PFSK-1 (cell line): ENCODE results near the gene KPTN.

Experiments used
- TAF1 ChIP-seq: IDR thresholded peaks from 2 replicates; pipeline ENCODE4 v1.6.1; 2012; ENCODE audit warnings: low read length, control low read depth, borderline replicate concordance; ENCODE audit not compliant: insufficient read depth
- TF ChIP-seq, protein P1 (sequence below), 2 experiments: IDR thresholded peaks; 2 replicates each; pipeline versions ENCODE4 v1.6.1 to v1.8.0; 2011 to 2012; ENCODE audit warnings: low read depth in 2 of 2, low read length in 2 of 2, control low read depth in 1 of 2, inconsistent platforms in 1 of 2, mild to moderate bottlenecking in 1 of 2, moderate library complexity in 1 of 2; ENCODE audit not compliant: insufficient read depth in 1 of 2

DNA sequence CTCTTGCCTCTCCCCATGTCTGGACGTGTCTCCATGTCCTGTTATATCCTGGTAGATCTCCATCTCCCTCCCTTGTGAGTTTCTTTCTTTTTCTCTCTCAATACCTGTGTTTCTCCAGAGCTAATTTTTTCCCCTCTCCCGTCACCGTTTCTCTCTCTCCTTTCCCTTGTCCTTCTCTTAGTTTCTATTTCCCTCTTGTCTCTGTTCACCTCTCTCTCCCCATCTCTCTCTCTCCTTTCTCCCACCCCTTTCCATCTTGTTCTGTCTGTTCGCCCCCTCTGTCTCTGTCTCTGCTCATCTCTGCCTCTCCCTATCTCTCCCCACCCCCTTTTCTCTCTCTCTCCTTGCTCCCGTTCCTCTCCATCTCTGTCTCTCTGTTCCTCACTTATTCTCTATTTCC, 25.3 kb downstream of the KPTN start:
- TF ChIP-seq, protein P1, sequence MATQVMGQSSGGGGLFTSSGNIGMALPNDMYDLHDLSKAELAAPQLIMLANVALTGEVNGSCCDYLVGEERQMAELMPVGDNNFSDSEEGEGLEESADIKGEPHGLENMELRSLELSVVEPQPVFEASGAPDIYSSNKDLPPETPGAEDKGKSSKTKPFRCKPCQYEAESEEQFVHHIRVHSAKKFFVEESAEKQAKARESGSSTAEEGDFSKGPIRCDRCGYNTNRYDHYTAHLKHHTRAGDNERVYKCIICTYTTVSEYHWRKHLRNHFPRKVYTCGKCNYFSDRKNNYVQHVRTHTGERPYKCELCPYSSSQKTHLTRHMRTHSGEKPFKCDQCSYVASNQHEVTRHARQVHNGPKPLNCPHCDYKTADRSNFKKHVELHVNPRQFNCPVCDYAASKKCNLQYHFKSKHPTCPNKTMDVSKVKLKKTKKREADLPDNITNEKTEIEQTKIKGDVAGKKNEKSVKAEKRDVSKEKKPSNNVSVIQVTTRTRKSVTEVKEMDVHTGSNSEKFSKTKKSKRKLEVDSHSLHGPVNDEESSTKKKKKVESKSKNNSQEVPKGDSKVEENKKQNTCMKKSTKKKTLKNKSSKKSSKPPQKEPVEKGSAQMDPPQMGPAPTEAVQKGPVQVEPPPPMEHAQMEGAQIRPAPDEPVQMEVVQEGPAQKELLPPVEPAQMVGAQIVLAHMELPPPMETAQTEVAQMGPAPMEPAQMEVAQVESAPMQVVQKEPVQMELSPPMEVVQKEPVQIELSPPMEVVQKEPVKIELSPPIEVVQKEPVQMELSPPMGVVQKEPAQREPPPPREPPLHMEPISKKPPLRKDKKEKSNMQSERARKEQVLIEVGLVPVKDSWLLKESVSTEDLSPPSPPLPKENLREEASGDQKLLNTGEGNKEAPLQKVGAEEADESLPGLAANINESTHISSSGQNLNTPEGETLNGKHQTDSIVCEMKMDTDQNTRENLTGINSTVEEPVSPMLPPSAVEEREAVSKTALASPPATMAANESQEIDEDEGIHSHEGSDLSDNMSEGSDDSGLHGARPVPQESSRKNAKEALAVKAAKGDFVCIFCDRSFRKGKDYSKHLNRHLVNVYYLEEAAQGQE (IDR thresholded peaks at IDR 0.05; ENCODE audit: insufficient read depth in 1 of 2, low read depth in 2 of 2, low read length in 2 of 2): no peak
- no peak for TF ChIP-seq TAF1
